GM18907 (cell line): ENCODE results near the gene EML4.
A peak's percentile ranks its signal among the peaks of the same experiment; 100 is the strongest.

Experiments used
- ATAC-seq: cut with Tn5 transposase; IDR thresholded peaks from one replicate; pipeline ENCODE4 v1.9.1; 2021; ENCODE audit warnings: mild to moderate bottlenecking, moderate library complexity; ENCODE audit not compliant: unreplicated experiment

The EML4 gene

DNA sequence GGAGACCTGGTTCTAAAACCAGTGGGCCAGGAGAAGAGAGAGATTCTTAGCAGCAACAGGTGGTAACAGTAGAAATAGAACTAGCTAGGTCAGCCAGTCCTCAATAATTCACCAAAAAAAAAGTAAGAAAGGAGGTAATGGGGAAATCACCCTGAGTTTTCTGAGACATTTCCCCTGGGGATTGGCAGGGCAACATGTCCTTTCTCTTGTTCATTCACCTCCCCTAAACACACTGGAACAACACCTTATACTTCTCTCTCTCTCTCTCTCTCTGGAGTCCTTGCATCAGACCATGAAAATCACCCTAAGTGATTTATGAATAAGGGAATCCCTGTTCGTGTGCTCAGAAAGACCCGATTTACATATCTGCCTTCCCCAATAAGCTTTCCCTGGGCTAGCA, 127.1 kb downstream of the EML4 start:
- ATAC-seq: peak; percentile 76

- no peak for ATAC-seq
Measured at GRCh38 chr2:42297322-42297936, 128.3 kb downstream of the EML4 start.

DNA sequence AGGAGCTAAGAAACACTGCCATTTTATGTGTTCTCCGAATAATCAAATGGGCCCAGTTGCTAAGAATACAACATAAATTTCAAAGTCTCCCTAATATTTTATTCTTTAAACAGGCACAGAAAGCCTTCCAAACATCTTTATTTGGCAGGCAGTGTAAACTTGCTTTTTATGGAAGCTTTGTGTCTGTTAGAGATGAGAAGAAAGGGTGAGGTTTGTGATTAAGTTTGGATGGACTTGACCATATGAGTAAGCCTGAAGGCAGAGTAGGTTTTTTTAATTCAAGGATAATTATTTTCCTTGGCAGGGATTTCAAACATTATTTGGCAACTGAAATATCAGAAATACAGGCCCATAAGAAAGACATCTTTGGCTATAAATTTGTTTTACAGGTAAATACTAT, 129.0 kb downstream of the EML4 start:
- ATAC-seq: no peak

DNA sequence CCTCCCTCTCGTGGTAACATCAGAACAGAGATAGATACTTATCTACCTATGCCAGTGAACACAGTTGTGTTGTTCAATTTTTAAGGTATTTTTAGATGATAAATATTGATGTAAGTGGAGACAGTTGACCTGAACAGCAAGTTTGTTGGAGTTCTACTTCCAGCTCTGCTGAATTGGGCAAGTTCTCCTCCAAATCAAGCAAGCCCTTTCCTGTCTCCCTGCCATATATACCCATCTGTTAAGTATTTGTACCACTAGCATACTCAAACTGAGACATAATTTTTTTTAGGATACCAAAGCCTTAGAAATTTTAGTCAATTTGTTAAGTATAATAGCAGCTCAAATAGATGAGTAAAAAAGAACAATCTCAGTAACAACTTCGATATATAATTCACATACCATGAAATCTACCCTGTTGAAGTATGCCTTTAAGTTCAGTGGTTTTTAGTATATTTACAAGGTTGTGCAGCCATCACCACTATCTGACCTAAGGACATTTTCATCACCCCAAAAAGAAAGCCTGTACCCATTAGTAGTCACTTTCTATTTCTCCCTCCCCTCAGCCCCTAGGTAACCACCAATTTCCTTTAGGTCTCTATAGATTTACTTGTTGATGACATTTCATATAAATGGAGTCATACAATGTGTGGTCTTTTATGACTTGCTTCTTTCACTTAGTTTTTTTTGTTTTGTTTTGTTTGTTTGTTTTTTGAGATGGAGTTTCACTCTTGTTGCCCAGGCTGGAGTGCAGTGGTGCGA, 130.0 kb downstream of the EML4 start:
- ATAC-seq: no peak

DNA sequence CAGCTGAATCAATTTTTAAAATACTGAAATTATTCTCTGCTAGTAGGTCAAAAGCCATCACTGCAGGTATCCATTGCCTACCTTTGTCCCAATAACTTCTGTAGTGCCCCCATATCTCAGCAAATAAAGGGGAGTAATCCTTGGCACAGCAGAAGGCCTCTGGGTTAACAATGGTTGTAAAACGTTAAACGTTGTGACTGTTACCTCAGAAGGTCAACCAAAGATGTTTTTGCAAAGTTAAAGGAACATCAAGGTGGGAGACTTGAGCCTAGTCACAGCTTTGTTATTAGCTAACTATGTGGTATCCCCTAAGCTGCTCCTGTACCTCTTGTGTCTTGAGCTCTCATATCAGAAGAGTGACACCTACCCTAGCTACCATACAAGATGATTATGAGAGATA, 131.4 kb downstream of the EML4 start:
- ATAC-seq: no peak

- ATAC-seq: no peak
Measured at GRCh38 chr2:42303252-42303651, 134.1 kb downstream of the EML4 start.

- no peak for ATAC-seq
Measured at GRCh38 chr2:42304059-42304713, 135.0 kb downstream of the EML4 start.

DNA sequence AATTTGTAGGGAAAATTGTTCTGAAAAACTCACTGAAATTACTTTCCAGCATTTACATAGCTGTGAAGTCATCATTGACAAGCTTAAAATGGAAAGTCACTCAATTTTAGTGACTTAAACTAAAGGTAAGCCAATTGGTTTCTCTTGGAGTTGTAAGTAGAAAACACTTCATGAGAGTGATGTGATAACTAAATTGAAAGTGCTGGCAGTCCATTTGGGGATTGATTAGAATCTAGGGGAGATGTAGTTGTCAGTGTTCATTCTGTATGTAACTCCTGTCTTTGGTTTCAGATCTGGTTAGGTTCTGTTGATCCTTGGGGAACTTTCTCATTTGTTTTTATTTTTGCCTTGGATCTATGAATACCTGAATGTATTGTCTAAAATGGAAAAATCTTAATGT, 138.0 kb downstream of the EML4 start:
- no peak for ATAC-seq

DNA sequence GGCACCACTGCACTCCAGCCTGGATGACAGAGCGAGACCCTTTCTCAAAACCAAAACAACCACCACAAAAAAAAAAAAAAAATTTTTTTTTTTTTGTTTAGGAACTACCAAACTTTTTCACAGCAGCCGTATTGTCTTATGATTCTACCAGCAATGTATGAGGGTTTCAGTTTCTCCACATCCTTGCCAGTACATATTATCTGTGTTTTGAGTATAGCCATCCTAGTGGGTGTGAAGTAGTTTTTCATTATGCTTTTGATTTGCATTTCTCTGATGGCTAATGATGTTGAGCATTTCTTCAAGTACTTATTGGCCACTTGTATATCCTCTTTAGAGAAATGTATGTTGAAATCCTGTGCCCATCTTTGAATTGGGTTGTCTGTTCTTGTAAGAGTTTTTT, 140.2 kb downstream of the EML4 start:
- no peak for ATAC-seq

DNA sequence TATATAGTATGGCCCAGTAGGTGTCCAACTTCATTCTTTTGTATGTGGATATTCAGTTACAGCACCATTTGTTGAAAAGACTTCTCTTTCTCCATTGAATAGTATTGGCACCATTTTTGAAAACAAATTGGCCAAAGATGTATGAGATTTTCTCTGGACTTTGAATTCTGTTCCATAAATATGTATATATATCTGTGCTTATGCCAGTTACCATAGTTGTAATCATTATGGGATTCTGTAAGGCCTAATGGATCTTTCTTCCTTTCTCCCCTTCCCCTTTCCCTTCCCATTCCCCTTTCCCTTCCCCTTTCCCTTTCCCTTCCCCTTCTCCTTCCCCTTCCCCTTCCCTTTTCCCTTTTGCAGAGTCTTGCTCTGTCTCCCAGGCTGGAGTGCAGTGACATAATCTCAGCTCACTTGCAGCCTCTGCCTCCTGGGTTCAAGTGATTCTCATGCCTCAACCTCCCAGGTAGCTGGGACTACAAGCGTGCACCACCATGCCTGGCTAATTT, 140.9 kb downstream of the EML4 start:
- no peak for ATAC-seq

DNA sequence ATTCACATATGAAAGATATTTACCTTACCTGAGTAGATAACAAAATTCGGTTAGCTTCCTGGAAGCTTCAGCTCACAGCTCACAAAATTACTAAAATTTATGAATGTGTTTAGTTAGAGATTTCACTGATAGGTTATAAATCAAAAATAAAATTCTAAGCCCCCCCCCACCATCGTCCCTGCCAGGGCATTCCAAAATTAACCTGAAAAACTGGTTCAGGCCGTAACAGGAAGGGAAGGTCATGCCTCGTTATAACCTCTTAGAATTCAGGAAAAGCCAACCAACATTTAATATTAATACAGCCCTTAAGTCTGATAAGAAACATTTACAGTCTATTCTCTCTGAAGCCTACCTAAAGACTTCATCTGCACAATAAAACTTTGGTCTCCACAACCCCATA, 143.0 kb downstream of the EML4 start:
- no peak for ATAC-seq

- no peak for ATAC-seq
Measured at GRCh38 chr2:42314892-42315468, 145.8 kb downstream of the EML4 start.

GRCh38 chr2:42315844-42316470, 146.8 kb downstream of the EML4 start:
- no peak for ATAC-seq

- no peak for ATAC-seq
Measured at GRCh38 chr2:42316910-42317309, 147.8 kb downstream of the EML4 start.

DNA sequence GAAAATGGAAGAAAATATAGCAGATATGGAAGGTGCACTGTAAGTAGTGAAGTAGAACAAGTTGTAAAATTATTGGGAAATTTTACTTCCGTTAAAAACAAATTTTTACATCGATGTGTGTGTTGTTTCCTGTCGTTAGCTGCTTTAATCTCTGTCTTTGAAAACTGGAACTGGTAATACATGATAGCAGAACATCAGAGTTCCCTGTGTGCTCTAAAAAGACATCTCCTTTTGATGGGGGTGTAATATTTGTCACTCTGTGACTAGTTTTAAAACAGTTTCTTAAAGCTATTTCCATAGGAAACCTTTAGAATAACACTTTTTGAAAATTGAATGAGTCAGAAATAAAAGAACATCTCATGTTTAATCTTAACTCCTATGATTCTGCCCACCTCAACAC, 148.3 kb downstream of the EML4 start:
- ATAC-seq: no peak

DNA sequence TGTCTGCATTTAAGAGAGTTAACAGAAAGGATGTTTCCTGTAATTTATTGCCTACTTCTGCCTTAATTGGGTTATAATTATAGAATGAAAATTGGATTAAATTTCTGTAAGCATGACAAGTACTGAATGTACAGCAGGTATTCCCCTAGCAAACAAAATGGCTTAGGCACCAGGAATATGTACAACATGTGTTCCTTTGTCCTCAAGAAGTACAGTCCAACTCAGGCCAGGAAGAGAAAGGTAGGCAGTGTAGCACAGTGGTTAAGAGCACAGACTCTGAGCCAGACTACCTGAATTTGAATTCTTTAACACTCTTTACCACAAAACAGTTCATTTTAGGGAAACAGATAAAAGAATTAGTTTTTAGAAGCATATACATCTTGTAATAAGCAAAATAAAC, 148.8 kb downstream of the EML4 start:
- no peak for ATAC-seq

- no peak for ATAC-seq
Measured at GRCh38 chr2:42319265-42319664, 150.1 kb downstream of the EML4 start.

- no peak for ATAC-seq
Measured at GRCh38 chr2:42321452-42322064, 152.4 kb downstream of the EML4 start.

GRCh38 chr2:42324244-42324643, 155.1 kb downstream of the EML4 start:
- ATAC-seq: no peak

DNA sequence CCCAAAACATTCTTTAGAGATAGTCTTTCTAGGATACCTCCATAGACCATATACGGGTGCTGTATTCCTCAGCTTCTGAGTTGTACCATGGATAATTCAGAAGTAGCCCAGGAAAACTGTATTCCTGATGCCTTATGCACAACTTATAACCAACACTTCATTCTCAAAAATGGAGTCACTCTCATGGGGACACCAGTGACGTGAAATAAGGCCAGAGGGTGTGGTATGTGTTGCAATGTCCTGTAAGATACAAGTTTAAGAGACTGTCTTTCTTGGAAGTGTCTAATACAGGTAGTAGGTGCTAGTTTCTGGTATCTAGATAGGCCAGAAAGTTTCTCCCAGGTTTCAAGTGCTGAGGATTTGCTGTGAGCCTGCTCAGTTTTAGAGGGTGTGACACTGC, 155.8 kb downstream of the EML4 start:
- ATAC-seq: no peak

GRCh38 chr2:42325609-42326008, 156.5 kb downstream of the EML4 start:
- ATAC-seq: no peak
